Measurements from ENCODE around the gene CYB5D1. TPM values are rescaled to one million over a fixed set of nuclear protein-coding genes. Genes with fewer than 3 reads are reported as not detected.

Gene CYB5D1
- total and polyA plus RNA-seq, 7 donors: 4.2 to 14.4 (median 8.6) TPM

DNA sequence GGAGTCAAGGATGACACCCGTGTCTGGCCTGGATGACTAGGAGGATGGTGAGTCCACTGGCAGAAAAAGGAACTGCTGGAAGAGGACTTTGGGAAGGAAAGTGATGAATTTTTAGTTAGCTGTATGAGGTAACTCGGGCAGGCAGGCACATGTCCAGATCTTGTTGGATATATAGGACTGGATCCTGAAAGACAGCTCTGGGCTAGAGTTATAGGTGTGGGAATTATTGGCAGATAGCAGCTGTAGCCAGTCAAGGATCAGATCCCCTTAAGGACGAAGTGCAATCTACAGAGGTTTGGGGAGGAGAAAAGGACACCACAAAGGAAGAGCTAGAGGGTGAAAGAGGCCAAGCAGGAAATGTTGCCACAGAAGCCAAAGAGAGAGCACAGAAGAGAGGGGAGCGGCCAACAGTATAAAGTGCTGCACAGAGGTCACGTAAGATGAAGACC lies 10.1 kb downstream of the CYB5D1 start:
- TF ChIP-seq, protein P1, sequence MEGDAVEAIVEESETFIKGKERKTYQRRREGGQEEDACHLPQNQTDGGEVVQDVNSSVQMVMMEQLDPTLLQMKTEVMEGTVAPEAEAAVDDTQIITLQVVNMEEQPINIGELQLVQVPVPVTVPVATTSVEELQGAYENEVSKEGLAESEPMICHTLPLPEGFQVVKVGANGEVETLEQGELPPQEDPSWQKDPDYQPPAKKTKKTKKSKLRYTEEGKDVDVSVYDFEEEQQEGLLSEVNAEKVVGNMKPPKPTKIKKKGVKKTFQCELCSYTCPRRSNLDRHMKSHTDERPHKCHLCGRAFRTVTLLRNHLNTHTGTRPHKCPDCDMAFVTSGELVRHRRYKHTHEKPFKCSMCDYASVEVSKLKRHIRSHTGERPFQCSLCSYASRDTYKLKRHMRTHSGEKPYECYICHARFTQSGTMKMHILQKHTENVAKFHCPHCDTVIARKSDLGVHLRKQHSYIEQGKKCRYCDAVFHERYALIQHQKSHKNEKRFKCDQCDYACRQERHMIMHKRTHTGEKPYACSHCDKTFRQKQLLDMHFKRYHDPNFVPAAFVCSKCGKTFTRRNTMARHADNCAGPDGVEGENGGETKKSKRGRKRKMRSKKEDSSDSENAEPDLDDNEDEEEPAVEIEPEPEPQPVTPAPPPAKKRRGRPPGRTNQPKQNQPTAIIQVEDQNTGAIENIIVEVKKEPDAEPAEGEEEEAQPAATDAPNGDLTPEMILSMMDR (IDR thresholded peaks at IDR 0.05): no peak
- no peak for TF ChIP-seq POLR2AphosphoS5 (IDR thresholded peaks at IDR 0.05)
- no peak for TF ChIP-seq EP300 (IDR thresholded peaks at IDR 0.05)
- no peaks in the 10 kb centered on the region for H3K36me3 ChIP-seq
- no peak for DNase-seq
- H3K27me3 ChIP-seq: no peaks in the 10 kb centered on the region
- no peaks in the 10 kb centered on the region for H3K9me3 ChIP-seq
- no peak overlapping the region for H3K4me3 ChIP-seq
- intact Hi-C loops (cut with DNase I): no loop called here
- H3K4me1 ChIP-seq: peaks cover 0 to 4% (median 0%) of the 10 kb centered on the region in 4 donors
- no peak overlapping the region for H3K27ac ChIP-seq
- WGBS, 2 donors: 40 to 41% methylated on average over 5 of the region's 5 CpGs

DNA sequence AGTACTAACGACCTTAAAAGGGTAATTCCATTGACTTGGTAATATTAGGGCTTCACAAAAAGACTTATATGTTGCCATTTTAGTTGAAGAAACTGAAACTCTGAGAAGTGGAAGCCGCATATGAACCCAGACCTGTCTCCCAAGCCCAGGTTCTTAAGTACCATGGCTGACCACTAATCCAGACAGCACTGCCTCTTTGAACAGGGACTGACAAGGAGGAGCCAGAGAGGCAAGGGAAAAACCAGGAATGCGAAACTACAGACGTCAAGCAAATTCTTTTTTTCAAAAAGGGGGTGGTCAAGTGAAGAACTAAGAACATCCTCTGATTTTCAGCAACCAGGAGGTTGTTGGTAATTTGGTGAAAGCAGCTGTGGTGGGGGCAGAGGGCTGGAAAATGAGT lies 15.2 kb downstream of the CYB5D1 start:
- Histone ChIP-seq H3K36me3 (peaks cover 0 to 7% (median 0%) of the 10 kb centered on the region in 4 donors), H3K27ac (no peak overlapping the region), H3K4me3 (no peak overlapping the region), H3K4me1 (no peaks in the 10 kb centered on the region), H3K9me3 (no peaks in the 10 kb centered on the region), H3K27me3 (no peaks in the 10 kb centered on the region)
- DNase-seq: no peak
- no peak for TF ChIP-seq POLR2A (IDR thresholded peaks at IDR 0.05)
- no peak for TF ChIP-seq POLR2AphosphoS5 (IDR thresholded peaks at IDR 0.05)
- TF ChIP-seq EP300 (IDR thresholded peaks at IDR 0.05): no peak
- TF ChIP-seq, protein P1 (IDR thresholded peaks at IDR 0.05): no peak
- 79 to 80% methylated on average over 4 of the region's 4 CpGs for WGBS, 2 donors
- intact Hi-C loops (cut with DNase I): loop anchor here (5.0 kb wide), 1 partner anchor 239 kb away; no protein-coding TSS in a partner anchor

DNA sequence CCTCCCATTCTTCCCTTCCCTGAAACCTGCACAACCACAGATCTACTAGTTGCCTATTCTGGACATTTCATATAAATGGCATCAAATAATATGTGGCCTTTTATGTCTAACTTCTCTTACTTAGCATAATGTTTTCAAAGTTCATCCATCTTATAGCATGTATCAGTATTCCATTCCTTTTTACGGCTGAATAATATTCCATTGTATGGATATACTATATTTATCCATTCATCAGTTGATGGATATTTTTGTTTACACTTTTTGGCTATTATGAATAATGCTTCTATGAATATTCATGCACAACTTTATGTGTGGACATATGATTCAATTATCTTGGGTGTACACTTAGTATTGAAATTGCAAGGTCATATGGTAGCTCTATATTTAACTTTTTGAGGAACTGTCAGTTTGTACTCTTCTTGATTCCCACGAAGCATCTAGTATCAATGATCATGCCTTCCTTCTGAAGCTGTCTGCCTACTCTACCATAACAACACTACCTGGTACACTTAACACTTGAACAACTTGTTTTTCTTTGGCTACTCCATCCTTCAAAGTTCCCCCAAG lies 18.1 kb downstream of the CYB5D1 start:
- WGBS, 2 donors: 80 to 91% methylated on average over 2 of the region's 2 CpGs
- Histone ChIP-seq H3K9me3 (no peaks in the 10 kb centered on the region), H3K27me3 (no peaks in the 10 kb centered on the region), H3K4me1 (peaks cover 0 to 9% (median 0%) of the 10 kb centered on the region in 4 donors), H3K36me3 (peaks cover 0 to 16% (median 0%) of the 10 kb centered on the region in 4 donors), H3K27ac (no peak overlapping the region), H3K4me3 (no peak overlapping the region)
- DNase-seq: no peak
- TF ChIP-seq POLR2AphosphoS5 (IDR thresholded peaks at IDR 0.05): no peak
- TF ChIP-seq, protein P1 (IDR thresholded peaks at IDR 0.05): no peak
- TF ChIP-seq POLR2A (IDR thresholded peaks at IDR 0.05): no peak
- no peak for TF ChIP-seq EP300 (IDR thresholded peaks at IDR 0.05)
- intact Hi-C loops (cut with DNase I): no loop called here

DNA sequence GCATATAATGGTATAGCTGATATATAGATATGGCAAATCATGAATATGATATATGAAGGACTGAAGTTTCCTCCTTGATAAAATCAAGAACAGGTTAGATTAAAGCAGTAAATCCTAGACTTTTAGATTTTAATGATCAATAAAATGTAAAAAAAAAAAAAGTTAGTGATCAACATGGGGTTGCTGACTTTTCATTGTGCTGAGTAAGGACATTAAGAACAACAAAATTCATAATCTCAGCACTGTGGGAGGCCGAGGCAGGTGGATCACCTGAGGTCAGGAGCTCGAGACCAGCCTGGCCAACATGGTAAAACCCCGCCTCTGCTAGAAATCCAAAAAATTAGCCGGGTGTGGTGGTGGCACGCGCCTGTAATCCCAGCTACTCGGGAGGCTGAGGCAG lies 20.4 kb downstream of the CYB5D1 start:
- Histone ChIP-seq H3K27ac (no peak overlapping the region), H3K27me3 (no peaks in the 10 kb centered on the region), H3K9me3 (no peaks in the 10 kb centered on the region), H3K4me3 (no peak overlapping the region), H3K4me1 (peaks cover 0 to 24% (median 22%) of the 10 kb centered on the region in 4 donors), H3K36me3 (peaks cover 0 to 18% (median 0%) of the 10 kb centered on the region in 4 donors)
- DNase-seq: no peak
- WGBS, 2 donors: 87 to 88% methylated on average over 7 of the region's 7 CpGs
- intact Hi-C loops (cut with DNase I): no loop called here
- TF ChIP-seq POLR2A (IDR thresholded peaks at IDR 0.05) (no peak), POLR2AphosphoS5 (IDR thresholded peaks at IDR 0.05) (no peak), EP300 (IDR thresholded peaks at IDR 0.05) (no peak)
- TF ChIP-seq, protein P1 (IDR thresholded peaks at IDR 0.05): no peak

Measured in sigmoid colon (tissue), 7 donors.